ENCODE results near the gene ODAD4. TPM values are rescaled to one million over a fixed set of nuclear protein-coding genes. Genes with fewer than 3 reads are reported as not detected.

Gene ODAD4
- polyA plus RNA-seq, 3 donors: 0.04 to 0.28 (median 0.23) TPM

DNA sequence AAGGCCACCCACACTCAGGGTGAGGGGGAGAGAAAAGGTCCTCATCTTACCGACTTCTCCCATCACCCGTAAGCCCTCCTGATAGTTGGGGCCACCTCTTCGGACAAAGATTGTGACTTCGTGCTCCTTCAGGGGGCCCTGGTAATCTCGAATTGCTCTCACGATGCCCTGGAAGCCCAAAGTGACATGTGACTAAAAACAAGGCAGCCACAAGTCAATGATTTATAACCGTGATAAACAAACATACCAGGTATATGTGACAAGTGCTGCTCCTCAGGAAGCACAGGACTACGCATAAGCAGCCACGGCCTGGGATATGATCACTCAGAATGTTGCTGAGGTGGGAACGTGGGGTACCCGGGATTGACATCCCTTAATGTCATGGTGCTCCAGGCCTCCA is 28.8 kb upstream of the ODAD4 start:
- no peak overlapping the region for H3K4me2 ChIP-seq (replicated peaks; ENCODE audit: extremely low read depth, low read length, poor library complexity, severe bottlenecking)
- H3K4me3 ChIP-seq (replicated peaks in 1 of 3; ENCODE audit: low read depth in 2 of 3, low read length in 3 of 3): no peak overlapping the region
- Mint-ChIP-seq H3K36me3 (peaks cover 79 to 100% of the 10 kb centered on the region in 2 donors), H3K9me3 (peaks cover 0 to 2% (median 0%) of the 10 kb centered on the region in 7 donors), H3K27ac (peak overlapping the region in 2 of 7 donors; percentile 3 to 45), H3K4me1 (no peaks in the 10 kb centered on the region), H3K27me3 (ENCODE audit: low read depth in 3 of 3) (peaks cover 0 to 2% (median 0%) of the 10 kb centered on the region in 3 donors), H3K4me3 (no peak overlapping the region)
- H3K27ac ChIP-seq (ENCODE audit: low read depth in 1 of 2, low read length in 2 of 2): no peak overlapping the region
- TF ChIP-seq, protein P1, sequence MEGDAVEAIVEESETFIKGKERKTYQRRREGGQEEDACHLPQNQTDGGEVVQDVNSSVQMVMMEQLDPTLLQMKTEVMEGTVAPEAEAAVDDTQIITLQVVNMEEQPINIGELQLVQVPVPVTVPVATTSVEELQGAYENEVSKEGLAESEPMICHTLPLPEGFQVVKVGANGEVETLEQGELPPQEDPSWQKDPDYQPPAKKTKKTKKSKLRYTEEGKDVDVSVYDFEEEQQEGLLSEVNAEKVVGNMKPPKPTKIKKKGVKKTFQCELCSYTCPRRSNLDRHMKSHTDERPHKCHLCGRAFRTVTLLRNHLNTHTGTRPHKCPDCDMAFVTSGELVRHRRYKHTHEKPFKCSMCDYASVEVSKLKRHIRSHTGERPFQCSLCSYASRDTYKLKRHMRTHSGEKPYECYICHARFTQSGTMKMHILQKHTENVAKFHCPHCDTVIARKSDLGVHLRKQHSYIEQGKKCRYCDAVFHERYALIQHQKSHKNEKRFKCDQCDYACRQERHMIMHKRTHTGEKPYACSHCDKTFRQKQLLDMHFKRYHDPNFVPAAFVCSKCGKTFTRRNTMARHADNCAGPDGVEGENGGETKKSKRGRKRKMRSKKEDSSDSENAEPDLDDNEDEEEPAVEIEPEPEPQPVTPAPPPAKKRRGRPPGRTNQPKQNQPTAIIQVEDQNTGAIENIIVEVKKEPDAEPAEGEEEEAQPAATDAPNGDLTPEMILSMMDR (IDR thresholded peaks at IDR 0.05): no peak
- no peaks in the 10 kb centered on the region for H4K20me1 ChIP-seq (ENCODE audit: insufficient read depth, low read length)
- H3K79me2 ChIP-seq (ENCODE audit: insufficient read depth, low read length): no peaks in the 10 kb centered on the region
- H3K4me1 ChIP-seq (ENCODE audit: control insufficient read depth in 1 of 2, insufficient read depth in 2 of 2, low read length in 2 of 2): no peaks in the 10 kb centered on the region
- H3K9me3 ChIP-seq (replicated peaks in 1 of 2; ENCODE audit: control insufficient read depth in 1 of 2, insufficient read depth in 1 of 2, low read length in 2 of 2): no peaks in the 10 kb centered on the region
- no peak overlapping the region for H2AFZ ChIP-seq (ENCODE audit: insufficient read depth, low read depth, low read length, poor library complexity, severe bottlenecking)
- DNase-seq: no peak
- WGBS (ENCODE audit: insufficient coverage): 83% methylated on average over 6 of the region's 11 CpGs
- H3K27me3 ChIP-seq (ENCODE audit: control insufficient read depth in 2 of 2, insufficient read depth in 2 of 2, low read length in 2 of 2): no peaks in the 10 kb centered on the region
- peaks cover 86 to 100% of the 10 kb centered on the region in 2 donors for H3K36me3 ChIP-seq (replicated peaks in 1 of 2; ENCODE audit: control insufficient read depth in 1 of 2, insufficient read depth in 2 of 2, low read length in 2 of 2)
- intact Hi-C loops (cut with micrococcal nuclease): no loop called here
- H3K9ac ChIP-seq (ENCODE audit: insufficient read depth, low read length, poor library complexity, severe bottlenecking): no peak overlapping the region

DNA sequence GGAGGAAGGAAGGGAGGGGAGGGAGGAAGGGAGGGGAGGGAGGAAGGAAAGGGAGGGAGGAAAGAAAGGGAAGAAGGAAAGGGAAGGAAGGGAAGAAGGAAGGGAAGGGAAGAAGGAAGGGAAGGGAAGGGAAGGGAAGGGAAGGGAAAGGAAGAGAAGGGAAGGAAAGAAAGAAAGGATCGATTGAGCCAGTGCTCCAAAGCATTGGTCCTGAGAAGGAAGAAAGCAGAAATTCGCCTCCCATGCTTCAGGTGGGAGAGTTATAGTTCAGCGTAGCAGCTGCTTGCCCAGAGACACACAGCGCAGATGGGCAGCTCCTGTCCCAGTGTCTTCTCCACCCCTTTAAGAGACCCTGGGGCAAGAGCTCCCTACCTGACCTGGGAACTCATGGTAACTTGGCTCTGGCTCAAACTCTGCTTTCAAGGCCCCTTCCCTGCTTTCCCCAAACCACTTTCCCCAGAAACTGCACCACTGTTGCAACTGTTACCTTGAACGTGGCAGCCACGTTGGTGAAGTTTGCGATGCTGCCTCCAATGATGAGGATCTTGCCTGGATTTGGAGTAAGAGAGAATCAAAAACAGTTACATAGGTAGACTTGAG is 26.1 kb upstream of the ODAD4 start:
- Histone ChIP-seq H3K9me3 (replicated peaks in 1 of 2; ENCODE audit: control insufficient read depth in 1 of 2, insufficient read depth in 1 of 2, low read length in 2 of 2) (no peaks in the 10 kb centered on the region), H3K27me3 (ENCODE audit: control insufficient read depth in 2 of 2, insufficient read depth in 2 of 2, low read length in 2 of 2) (no peaks in the 10 kb centered on the region), H3K27ac (ENCODE audit: low read depth in 1 of 2, low read length in 2 of 2) (no peak overlapping the region), H3K79me2 (ENCODE audit: insufficient read depth, low read length) (no peaks in the 10 kb centered on the region), H4K20me1 (ENCODE audit: insufficient read depth, low read length) (no peaks in the 10 kb centered on the region), H3K4me3 (replicated peaks in 1 of 3; ENCODE audit: low read depth in 2 of 3, low read length in 3 of 3) (no peak overlapping the region), H2AFZ (ENCODE audit: insufficient read depth, low read depth, low read length, poor library complexity, severe bottlenecking) (no peak overlapping the region), H3K9ac (ENCODE audit: insufficient read depth, low read length, poor library complexity, severe bottlenecking) (no peak overlapping the region), H3K4me2 (replicated peaks; ENCODE audit: extremely low read depth, low read length, poor library complexity, severe bottlenecking) (no peak overlapping the region), H3K36me3 (replicated peaks in 1 of 2; ENCODE audit: control insufficient read depth in 1 of 2, insufficient read depth in 2 of 2, low read length in 2 of 2) (peaks cover 84 to 100% of the 10 kb centered on the region in 2 donors), H3K4me1 (ENCODE audit: control insufficient read depth in 1 of 2, insufficient read depth in 2 of 2, low read length in 2 of 2) (no peaks in the 10 kb centered on the region)
- intact Hi-C loops (cut with micrococcal nuclease): no loop called here
- Mint-ChIP-seq H3K4me1 (no peaks in the 10 kb centered on the region), H3K36me3 (peaks cover 79 to 100% of the 10 kb centered on the region in 2 donors), H3K9me3 (peaks cover 0 to 2% (median 0%) of the 10 kb centered on the region in 7 donors), H3K27ac (peak overlapping the region in 2 of 7 donors; percentile 41 to 56), H3K27me3 (ENCODE audit: low read depth in 3 of 3) (peaks cover 0 to 2% (median 0%) of the 10 kb centered on the region in 3 donors), H3K4me3 (no peak overlapping the region)
- TF ChIP-seq, protein P1 (IDR thresholded peaks at IDR 0.05): no peak
- no CpG with 5 or more reads among the region's 7 CpGs for WGBS (ENCODE audit: insufficient coverage)
- DNase-seq: no peak

Measured in CD14-positive monocyte (primary cell).